GM12874 (cell line): ENCODE measurements around the gene MFNG.

ENCODE experiments used
- TF ChIP-seq, protein P1 (sequence below): IDR thresholded peaks from 2 replicates; pipeline ENCODE4 v1.5.1; 2011; ENCODE audit warnings: low read depth, mild to moderate bottlenecking, control low read depth, low read length, moderate library complexity; ENCODE audit not compliant: insufficient read depth

The MFNG gene

GRCh38 chr22:37488337-37489135 lies 2.4 kb upstream of the MFNG start:
- TF ChIP-seq, protein P1, sequence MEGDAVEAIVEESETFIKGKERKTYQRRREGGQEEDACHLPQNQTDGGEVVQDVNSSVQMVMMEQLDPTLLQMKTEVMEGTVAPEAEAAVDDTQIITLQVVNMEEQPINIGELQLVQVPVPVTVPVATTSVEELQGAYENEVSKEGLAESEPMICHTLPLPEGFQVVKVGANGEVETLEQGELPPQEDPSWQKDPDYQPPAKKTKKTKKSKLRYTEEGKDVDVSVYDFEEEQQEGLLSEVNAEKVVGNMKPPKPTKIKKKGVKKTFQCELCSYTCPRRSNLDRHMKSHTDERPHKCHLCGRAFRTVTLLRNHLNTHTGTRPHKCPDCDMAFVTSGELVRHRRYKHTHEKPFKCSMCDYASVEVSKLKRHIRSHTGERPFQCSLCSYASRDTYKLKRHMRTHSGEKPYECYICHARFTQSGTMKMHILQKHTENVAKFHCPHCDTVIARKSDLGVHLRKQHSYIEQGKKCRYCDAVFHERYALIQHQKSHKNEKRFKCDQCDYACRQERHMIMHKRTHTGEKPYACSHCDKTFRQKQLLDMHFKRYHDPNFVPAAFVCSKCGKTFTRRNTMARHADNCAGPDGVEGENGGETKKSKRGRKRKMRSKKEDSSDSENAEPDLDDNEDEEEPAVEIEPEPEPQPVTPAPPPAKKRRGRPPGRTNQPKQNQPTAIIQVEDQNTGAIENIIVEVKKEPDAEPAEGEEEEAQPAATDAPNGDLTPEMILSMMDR, result no peak

DNA sequence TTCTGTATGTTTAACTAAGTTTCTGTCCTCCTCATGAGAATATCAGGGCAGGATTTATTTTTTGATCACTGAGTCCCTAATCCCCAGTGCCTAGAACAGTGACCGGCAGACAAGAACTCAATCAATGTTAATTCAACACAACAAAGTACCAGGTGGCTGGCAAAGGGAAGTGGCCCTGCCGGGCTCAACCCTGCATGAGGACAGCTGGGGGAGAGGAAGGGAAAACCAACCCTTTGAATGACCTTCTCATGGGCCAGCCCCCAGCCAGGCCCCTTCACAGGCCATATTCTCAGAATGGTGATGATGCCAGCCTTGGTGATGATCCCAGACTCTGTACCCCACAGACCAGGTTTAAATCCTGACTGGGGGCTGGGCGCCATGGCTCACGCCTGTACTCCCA lies 1.4 kb upstream of the MFNG start:
- TF ChIP-seq, protein P1, result no peak

- TF ChIP-seq, protein P1, result no peak
These were observed 945 bp upstream of the MFNG start for GRCh38 chr22:37487129-37487528.

DNA sequence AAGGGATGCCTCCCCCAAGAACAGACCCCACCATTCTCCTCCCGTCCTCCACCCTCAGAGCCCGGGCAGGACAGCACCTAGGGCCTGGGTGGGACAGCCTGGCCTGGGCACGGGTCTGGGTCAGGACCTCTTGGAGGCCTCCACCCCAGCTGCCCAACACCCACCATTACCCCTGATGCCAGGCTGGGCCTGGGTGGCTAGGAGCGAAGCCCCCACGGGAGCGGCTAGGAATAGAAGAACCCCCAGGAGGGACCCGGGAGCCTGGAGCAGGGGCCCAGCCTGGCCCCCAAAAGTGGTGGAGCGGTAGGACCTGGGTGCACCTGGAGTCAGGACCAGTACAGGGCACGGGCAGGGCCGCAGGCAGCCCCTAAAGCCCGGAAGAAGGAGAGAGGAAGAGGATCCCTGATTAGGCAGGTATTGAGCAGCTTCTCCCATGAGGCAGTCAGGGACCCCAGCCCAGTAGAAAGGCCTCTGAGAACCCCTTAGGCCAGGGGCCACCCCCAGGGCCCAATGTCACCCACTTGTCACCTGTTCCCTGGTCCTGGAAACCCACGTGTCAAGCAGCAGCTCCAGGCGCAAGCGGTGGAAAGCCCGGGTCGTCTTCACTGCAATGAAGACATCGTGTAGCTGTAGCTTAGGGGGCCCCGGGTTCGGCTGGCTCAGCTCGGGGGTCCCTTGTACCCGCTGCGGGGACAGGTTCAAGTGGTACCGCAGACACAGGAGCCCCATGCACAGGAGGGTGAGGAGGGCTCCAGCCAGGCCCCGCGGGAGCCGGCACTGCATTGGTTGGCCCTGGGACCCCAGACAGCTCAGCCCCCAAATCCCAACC lies 575 bp downstream of the MFNG start:
- TF ChIP-seq, protein P1, result no peak

- TF ChIP-seq, protein P1, result no peak
These were observed 1.4 kb downstream of the MFNG start for GRCh38 chr22:37484480-37485394.

DNA sequence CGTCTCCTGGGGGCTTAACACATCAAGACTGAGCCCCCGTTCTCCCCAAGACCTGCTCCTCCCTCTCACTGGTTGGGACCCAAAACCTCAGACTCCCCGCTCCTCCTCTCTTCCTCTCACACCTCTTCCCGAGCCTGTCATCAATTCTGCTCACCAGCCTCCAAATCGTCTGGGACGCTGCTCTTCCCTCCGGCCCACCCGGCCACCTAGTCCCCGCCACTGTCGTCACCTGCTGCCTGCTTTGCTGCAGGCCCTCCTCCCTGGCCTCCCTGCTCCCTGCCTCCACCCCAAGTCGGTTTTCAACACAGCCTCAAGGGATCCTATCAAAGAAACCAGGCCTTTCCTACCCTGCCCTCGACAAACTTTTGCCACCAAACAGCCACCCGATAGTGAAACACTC lies 3.1 kb downstream of the MFNG start:
- TF ChIP-seq, protein P1, result no peak
